Calu3 (cell line): ENCODE measurements around the gene LRP2. TPM values are rescaled to one million over a fixed set of nuclear protein-coding genes. Genes with fewer than 3 reads are reported as not detected.

Experiments used
- BruUV-seq: library from RNA; stranded (reverse); fragments of 400-500 nt; replicated peaks from 2 replicates; lab custom pipeline; 2021; lab: Mats Ljungman, UMichigan
- CTCF ChIA-PET: fragments of 300-600 bp; sonication (Branson Sonifier 250); formaldehyde crosslinking; loops from one replicate; lab custom pipeline; 2022; ENCODE audit warnings: antibody characterized with exemption; lab: Charles Lee
- DNase-seq: peaks from one replicate; pipeline ENCODE4 v3.0.0; 2022
- H3K27ac Mint-ChIP-seq: one replicate; pipeline ENCODE4 v1.8.0; 2022; ENCODE audit warnings: mixed read lengths; ENCODE audit not compliant: unreplicated experiment
- H3K27me3 Mint-ChIP-seq: one replicate; pipeline ENCODE4 v1.8.0; 2022; ENCODE audit warnings: mixed read lengths; ENCODE audit not compliant: unreplicated experiment
- H3K36me3 Mint-ChIP-seq: one replicate; pipeline ENCODE4 v1.8.0; 2022; ENCODE audit warnings: mild to moderate bottlenecking, moderate library complexity, mixed read lengths; ENCODE audit not compliant: insufficient read depth, unreplicated experiment
- H3K4me1 Mint-ChIP-seq: one replicate; pipeline ENCODE4 v1.8.0; 2022; ENCODE audit warnings: mild to moderate bottlenecking, low read depth, mixed read lengths; ENCODE audit not compliant: unreplicated experiment
- H3K4me3 Mint-ChIP-seq: one replicate; pipeline ENCODE4 v1.8.0; 2022; ENCODE audit warnings: mild to moderate bottlenecking, low read depth, moderate library complexity, mixed read lengths; ENCODE audit not compliant: unreplicated experiment
- H3K9me3 Mint-ChIP-seq: one replicate; pipeline ENCODE4 v1.8.0; 2022; ENCODE audit warnings: low read depth, mixed read lengths; ENCODE audit not compliant: unreplicated experiment
- CTCF ChIP-seq: fragments of 200-600 bp; IDR thresholded peaks from one replicate; pipeline ENCODE4 v1.8.0; 2022; ENCODE audit warnings: antibody characterized with exemption; ENCODE audit not compliant: unreplicated experiment
- intact Hi-C: fragments of 100-400 bp; cut with micrococcal nuclease; formaldehyde crosslinking; loops from one replicate; pipeline ENCODE4 v1.10.0; 2022; ENCODE audit not compliant: unreplicated experiment
- total RNA-seq: library from RNA; stranded (reverse); gene quantifications from 2 replicates; pipeline ENCODE4 v1.2.3, GENCODE V29; 2022

LRP2 gene
- total RNA-seq, 1 experiment from 2014 or later, result 0.66 TPM

- no peak overlapping the region for H3K27ac Mint-ChIP-seq
- BruUV-seq, result no TSS peak
- H3K36me3 Mint-ChIP-seq, result no peaks in the 10 kb centered on the region
- H3K27me3 Mint-ChIP-seq, result peaks cover 56% of the 10 kb centered on the region
- intact Hi-C loops, result loop anchor here (10.0 kb wide), 1 partner anchor 451 kb away; no protein-coding TSS in a partner anchor
- H3K4me1 Mint-ChIP-seq, result no peaks in the 10 kb centered on the region
- CTCF ChIA-PET, result no interaction called here
- no peak for TF ChIP-seq CTCF
- H3K9me3 Mint-ChIP-seq, result no peaks in the 10 kb centered on the region
- DNase-seq, result no peak
- no peak overlapping the region for H3K4me3 Mint-ChIP-seq
Measured at GRCh38 chr2:169395821-169396374, 33.6 kb upstream of the LRP2 start.

GRCh38 chr2:169393068-169393590, 30.8 kb upstream of the LRP2 start:
- Mint-ChIP-seq H3K9me3 (no peaks in the 10 kb centered on the region), H3K4me1 (no peaks in the 10 kb centered on the region), H3K36me3 (no peaks in the 10 kb centered on the region), H3K27ac (no peak overlapping the region), H3K4me3 (no peak overlapping the region), H3K27me3 (peaks cover 68% of the 10 kb centered on the region)
- no peak for TF ChIP-seq CTCF
- DNase-seq, result no peak
- BruUV-seq, result no TSS peak
- CTCF ChIA-PET, result no interaction called here
- intact Hi-C loops, result loop anchor here (10.0 kb wide), 1 partner anchor 448 kb away; no protein-coding TSS in a partner anchor

DNA sequence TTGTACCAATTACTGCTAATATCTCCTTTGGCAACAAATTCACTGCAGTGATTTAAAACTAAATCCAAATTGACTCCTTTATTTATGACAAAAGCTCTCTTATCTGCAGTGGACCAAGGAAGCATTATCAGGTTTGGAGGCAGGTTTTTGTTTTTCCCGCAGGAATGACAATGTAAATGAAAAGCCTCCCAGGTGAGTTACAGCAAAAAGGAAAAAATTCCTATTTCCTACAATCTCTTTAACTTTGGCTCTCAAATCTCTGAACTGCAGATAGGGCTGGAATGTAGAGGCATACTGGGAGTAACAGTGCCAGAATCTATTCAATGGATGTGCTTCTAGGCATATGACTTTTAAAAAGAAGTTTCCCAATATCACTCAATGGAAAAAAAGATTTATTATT, 28.9 kb upstream of the LRP2 start:
- Mint-ChIP-seq H3K27ac (no peak overlapping the region), H3K36me3 (no peaks in the 10 kb centered on the region), H3K9me3 (no peaks in the 10 kb centered on the region), H3K4me3 (no peak overlapping the region), H3K27me3 (peaks cover 77% of the 10 kb centered on the region), H3K4me1 (no peaks in the 10 kb centered on the region)
- no peak for DNase-seq
- CTCF ChIA-PET, result no interaction called here
- intact Hi-C loops, result loop anchor here (2.0 to 10.0 kb wide), 2 partner anchors 286 to 446 kb away; no protein-coding TSS in a partner anchor
- TF ChIP-seq CTCF, result no peak
- BruUV-seq, result no TSS peak

DNA sequence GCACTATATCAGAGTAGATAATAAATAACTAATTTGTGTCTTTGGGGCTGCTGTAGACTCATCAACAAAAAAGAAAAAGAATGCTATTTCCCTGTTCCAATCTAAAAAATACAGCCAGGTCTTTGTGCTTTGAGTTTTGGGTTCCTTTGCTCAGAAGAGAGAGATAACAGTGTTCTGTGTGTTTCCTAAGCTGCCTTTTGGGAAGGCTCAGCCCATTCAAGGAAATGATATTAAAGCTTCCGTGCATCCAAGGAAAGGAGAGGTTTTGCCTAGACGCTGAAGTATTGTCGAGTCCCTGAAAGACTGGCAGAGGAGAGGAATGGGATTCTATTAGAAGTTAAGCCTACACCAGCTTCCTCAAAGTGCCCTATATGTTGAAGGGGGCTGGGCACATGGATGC, 25.8 kb upstream of the LRP2 start:
- H3K4me3 Mint-ChIP-seq, result no peak overlapping the region
- no peak overlapping the region for H3K27ac Mint-ChIP-seq
- H3K9me3 Mint-ChIP-seq, result no peaks in the 10 kb centered on the region
- no peak for TF ChIP-seq CTCF
- H3K36me3 Mint-ChIP-seq, result no peaks in the 10 kb centered on the region
- DNase-seq, result no peak
- CTCF ChIA-PET, result no interaction called here
- intact Hi-C loops, result no loop called here
- no peaks in the 10 kb centered on the region for H3K4me1 Mint-ChIP-seq
- BruUV-seq, result no TSS peak
- H3K27me3 Mint-ChIP-seq, result peaks cover 66% of the 10 kb centered on the region
